H7 (cell line): Measurements from ENCODE around the gene IPO5. TPM values are rescaled to one million over a fixed set of nuclear protein-coding genes. Genes with fewer than 3 reads are reported as not detected.
"Not testable (repeated sequence)": the region's sequence is repeated elsewhere in the genome, so short reads cannot be mapped to it uniquely, and the experiment has no call there.

Experiments used
- DNase-seq: peaks from one replicate; pipeline ENCODE4 v3.0.0; 2012
- H3K27me3 ChIP-seq: 2 replicates; pipeline ENCODE4 v1.6.0; 2011; ENCODE audit warnings: mild to moderate bottlenecking, low read length; ENCODE audit not compliant: control insufficient read depth, insufficient read depth
- H3K36me3 ChIP-seq: replicated peaks from 2 replicates; pipeline ENCODE4 v1.5.1; 2011; ENCODE audit warnings: low read length; ENCODE audit not compliant: control insufficient read depth, insufficient read depth
- H3K4me3 ChIP-seq: 2 replicates; pipeline ENCODE4 v1.5.1; 2011; ENCODE audit warnings: low read depth, mild to moderate bottlenecking, control low read depth, low read length, moderate library complexity; ENCODE audit not compliant: insufficient read depth
- total RNA-seq: library from RNA; depleted of rRNA; stranded (reverse); fragments of >200 nt; shearing (Covaris generic); gene quantifications from 2 replicates; pipeline ENCODE4 v1.2.3, GENCODE V29; 2014

IPO5 gene
- total RNA-seq, 1 experiment from 2014 or later, result 394 TPM

- Histone ChIP-seq H3K27me3 (no peaks in the 10 kb centered on the region), H3K36me3 (no peaks in the 10 kb centered on the region), H3K4me3 (no peak overlapping the region)
- no peak for DNase-seq
These were observed 14.6 kb upstream of the IPO5 start for GRCh38 chr13:97938706-97939475.

DNA sequence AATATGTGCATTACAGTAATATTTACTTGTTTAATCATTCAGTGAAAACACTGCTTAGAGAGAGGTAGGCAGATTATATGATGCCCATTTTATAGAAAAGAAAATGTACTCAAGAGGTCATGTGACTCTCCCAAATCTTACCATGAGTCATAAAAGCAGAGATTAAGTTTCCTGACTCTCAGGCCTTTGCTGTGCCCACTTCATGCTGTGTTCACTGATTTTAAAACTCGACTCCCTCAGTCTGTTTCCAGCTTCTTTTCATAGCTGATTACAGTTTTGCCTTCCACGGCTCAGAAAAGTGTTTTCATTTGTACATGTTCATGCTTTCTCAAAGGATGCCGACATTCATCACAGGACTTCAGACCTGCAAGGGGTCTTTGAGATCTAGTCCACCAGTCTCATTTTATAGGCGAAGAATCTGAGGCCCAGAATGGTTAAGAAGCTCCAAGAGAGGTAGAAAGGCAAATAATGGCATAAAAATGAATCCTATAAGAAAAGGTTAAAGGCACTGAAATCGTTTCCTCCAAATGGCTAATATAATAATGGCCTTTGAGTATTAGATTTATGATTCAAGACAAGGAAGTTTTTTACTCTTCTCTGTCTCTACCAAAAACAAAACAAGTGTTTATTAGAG is 9.0 kb upstream of the IPO5 start:
- Histone ChIP-seq H3K4me3 (no peak overlapping the region), H3K27me3 (no peaks in the 10 kb centered on the region), H3K36me3 (no peaks in the 10 kb centered on the region)
- DNase-seq, result no peak

GRCh38 chr13:97945342-97945741 is 8.1 kb upstream of the IPO5 start:
- H3K27me3 ChIP-seq, result no peaks in the 10 kb centered on the region
- no peak for DNase-seq
- H3K36me3 ChIP-seq, result no peaks in the 10 kb centered on the region
- no peak overlapping the region for H3K4me3 ChIP-seq

DNA sequence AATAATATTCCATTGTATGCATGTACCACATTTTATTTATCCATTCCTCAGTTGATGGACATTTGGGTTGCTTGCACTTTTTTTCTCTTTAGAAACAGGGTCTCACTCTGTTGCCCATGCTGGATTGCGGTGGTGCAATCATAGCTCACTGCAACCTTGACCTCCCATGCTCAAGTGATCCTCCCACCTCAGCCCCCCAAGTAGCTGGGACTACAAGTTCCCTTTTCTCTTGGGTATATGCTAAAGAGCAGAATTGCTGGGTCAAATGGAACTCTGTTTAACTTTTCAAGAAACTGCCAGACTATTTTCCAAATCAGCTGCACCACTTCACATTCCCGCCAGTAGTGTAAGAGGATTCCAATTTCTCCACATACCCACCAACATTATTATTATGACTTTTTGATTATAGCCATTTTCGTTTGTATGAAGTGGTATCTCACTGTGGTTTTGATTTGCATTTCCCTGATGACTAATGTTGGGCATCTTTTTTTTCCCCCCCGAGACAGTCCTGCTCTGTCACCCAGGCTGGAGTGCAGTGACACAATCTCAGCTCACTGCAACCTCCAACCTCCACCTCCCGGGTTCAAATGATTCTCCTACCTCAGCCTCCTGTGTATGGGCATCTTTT is 7.6 kb upstream of the IPO5 start:
- H3K36me3 ChIP-seq, result no peaks in the 10 kb centered on the region
- no peak overlapping the region for H3K4me3 ChIP-seq
- DNase-seq, result no peak
- H3K27me3 ChIP-seq, result no peaks in the 10 kb centered on the region

GRCh38 chr13:97946951-97947588 is 6.4 kb upstream of the IPO5 start:
- no peak overlapping the region for H3K4me3 ChIP-seq
- no peaks in the 10 kb centered on the region for H3K36me3 ChIP-seq
- DNase-seq, result no peak
- no peaks in the 10 kb centered on the region for H3K27me3 ChIP-seq

- no peak for DNase-seq
- Histone ChIP-seq H3K4me3 (no peak overlapping the region), H3K27me3 (no peaks in the 10 kb centered on the region), H3K36me3 (no peaks in the 10 kb centered on the region)
These were observed 5.4 kb upstream of the IPO5 start for GRCh38 chr13:97948041-97948440.

- not testable (repeated sequence) for H3K4me3 ChIP-seq, H3K27me3 ChIP-seq, DNase-seq, H3K36me3 ChIP-seq
These were observed 4.2 kb upstream of the IPO5 start for GRCh38 chr13:97949316-97949715.

DNA sequence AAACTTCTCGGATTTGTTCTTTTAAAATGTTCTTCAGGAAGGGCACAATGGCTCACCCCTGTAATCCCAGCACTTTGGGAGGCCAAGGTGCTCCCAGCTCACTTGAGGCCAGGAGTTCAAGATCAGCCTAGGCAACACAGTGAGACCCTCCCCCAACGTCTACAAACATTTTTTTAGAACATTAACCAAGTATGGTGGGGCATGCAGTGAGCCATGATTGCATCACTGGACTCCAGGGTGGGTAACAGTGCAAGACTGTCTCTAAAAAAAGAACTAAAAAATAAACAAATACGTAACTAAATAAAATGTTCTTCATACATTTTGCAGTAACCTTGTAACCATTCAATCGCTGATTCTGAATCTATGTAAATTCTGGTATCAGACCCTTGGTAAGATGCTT is 2.1 kb upstream of the IPO5 start:
- Histone ChIP-seq H3K36me3 (no peaks in the 10 kb centered on the region), H3K4me3 (no peak overlapping the region), H3K27me3 (no peaks in the 10 kb centered on the region)
- DNase-seq, result no peak

GRCh38 chr13:97952831-97953230 is 644 bp upstream of the IPO5 start:
- not testable (repeated sequence) for H3K27me3 ChIP-seq, H3K36me3 ChIP-seq, H3K4me3 ChIP-seq, DNase-seq

DNA sequence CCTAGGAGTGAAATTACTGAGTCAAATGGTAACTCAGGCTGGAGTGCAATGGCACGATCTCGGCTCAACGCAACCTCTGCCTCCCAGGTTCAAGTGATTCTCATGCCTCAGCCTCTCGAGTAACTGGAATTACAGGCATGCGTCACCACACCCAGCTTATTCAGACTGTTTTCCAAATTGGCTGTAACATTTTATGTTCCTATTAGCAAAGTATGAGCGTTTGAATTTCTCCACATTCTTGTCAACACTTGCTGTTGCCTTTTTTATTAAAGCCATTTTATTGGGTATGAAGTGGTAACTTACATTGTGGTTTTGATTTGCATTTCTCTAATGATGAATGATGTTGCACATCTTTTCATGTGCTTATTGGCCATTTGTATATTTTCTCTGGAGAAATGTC is 7.9 kb downstream of the IPO5 start:
- DNase-seq, result no peak
- Histone ChIP-seq H3K27me3 (no peaks in the 10 kb centered on the region), H3K36me3 (no peaks in the 10 kb centered on the region), H3K4me3 (no peak overlapping the region)

- no peak for DNase-seq
- no peaks in the 10 kb centered on the region for H3K27me3 ChIP-seq
- no peak overlapping the region for H3K4me3 ChIP-seq
- H3K36me3 ChIP-seq, result no peaks in the 10 kb centered on the region
These were observed 9.4 kb downstream of the IPO5 start for GRCh38 chr13:97962887-97963286.

DNA sequence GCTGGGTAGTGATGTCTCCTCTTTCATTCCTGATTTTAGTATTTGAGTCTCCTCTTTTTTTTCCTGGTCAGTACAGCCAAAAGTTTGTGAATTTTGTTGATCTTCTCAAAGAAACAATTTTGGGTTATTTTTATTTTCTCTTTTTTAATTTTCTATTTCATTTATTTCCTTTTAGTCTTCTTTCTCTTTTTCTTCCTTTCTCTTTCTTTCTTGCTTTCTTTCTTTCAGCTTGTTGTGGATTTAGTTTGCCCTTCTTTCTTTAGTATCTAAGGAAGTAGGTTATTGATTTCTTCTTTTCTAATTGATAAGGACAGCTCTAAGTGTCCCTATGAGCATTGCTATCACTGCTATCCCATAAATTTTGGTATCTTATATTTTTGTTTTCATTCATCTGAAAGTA is 13.8 kb downstream of the IPO5 start:
- no peak for DNase-seq
- Histone ChIP-seq H3K27me3 (no peaks in the 10 kb centered on the region), H3K4me3 (no peak overlapping the region), H3K36me3 (no peaks in the 10 kb centered on the region)

DNA sequence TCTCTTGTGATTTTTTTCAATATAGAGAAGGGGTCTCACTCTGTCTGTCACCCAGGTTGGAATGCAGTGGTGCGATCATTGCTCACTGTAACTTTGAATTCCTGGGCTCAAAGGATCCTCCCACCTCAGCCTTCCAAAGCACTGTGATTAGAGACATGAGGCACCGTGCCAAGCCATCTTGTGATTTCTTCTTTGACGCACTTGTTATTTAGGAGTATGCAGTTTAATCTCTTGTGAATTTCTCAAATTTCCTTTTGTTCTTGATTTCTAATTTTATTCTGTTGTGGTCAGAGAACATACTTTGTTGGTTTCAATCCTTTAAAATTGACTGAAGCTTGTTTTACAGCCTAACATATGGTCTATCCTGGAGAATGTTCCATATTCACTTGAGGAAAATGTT is 14.5 kb downstream of the IPO5 start:
- H3K4me3 ChIP-seq, result no peak overlapping the region
- H3K27me3 ChIP-seq, result no peaks in the 10 kb centered on the region
- H3K36me3 ChIP-seq, result no peaks in the 10 kb centered on the region
- no peak for DNase-seq

GRCh38 chr13:97971519-97971918 is 18.0 kb downstream of the IPO5 start:
- Histone ChIP-seq H3K36me3 (no peaks in the 10 kb centered on the region), H3K4me3 (no peak overlapping the region), H3K27me3 (no peaks in the 10 kb centered on the region)
- DNase-seq, result no peak

DNA sequence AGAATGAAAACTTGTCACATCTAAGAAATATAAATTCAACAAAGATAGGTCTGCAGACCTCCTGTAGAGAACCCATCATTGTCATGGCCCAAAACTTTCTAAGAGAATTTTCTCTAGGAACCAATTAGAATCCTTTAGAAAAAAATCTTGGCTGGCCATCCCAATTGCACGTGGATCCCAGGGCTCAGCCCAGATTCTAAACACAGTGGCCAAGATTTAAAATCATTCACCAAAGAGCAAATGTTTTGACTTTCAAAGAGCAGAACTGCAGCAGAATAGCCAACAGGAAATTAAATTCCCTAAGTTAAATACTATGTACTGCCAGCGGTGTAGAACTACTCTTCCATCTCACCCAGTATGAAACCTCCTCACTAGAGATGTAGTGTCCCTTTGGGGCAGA is 21.3 kb downstream of the IPO5 start:
- Histone ChIP-seq H3K4me3 (no peak overlapping the region), H3K36me3 (no peaks in the 10 kb centered on the region), H3K27me3 (no peaks in the 10 kb centered on the region)
- DNase-seq, result no peak
